SK-N-SH (cell line): ENCODE data around the gene NOC2L.
"Not testable (repeated sequence)": the region's sequence is repeated elsewhere in the genome, so short reads cannot be mapped to it uniquely, and the experiment has no call there.

ENCODE experiments used
- CTCF ChIP-seq: fragments of 200-600 bp; sonication (generic); IDR thresholded peaks from 2 replicates; pipeline ENCODE4 v1.6.1; 2017; ENCODE audit warnings: antibody characterized with exemption, mild to moderate bottlenecking, moderate library complexity
- FOXM1 ChIP-seq: IDR thresholded peaks from 2 replicates; pipeline ENCODE4 v1.4.0; 2012; ENCODE audit warnings: low read depth, mild to moderate bottlenecking
- PBX3 ChIP-seq: IDR thresholded peaks from 2 replicates; pipeline ENCODE4; 2012
- RCOR1 ChIP-seq: fragments of 150-350 bp; IDR thresholded peaks from 2 replicates; pipeline ENCODE4 v1.6.1; 2017; ENCODE audit warnings: antibody characterized with exemption, low read length
- USF2 ChIP-seq: fragments of 150-350 bp; IDR thresholded peaks from 2 replicates; pipeline ENCODE4 v1.6.1; 2017; ENCODE audit warnings: antibody characterized with exemption, low read length, low read depth, borderline replicate concordance

- not testable (repeated sequence) for TF ChIP-seq CTCF, USF2, FOXM1, PBX3, RCOR1
Measured at GRCh38 chr1:988061-988460, 29.0 kb upstream of the NOC2L start.
